ENCODE data around the gene LGALS9.

LGALS9 gene

DNA sequence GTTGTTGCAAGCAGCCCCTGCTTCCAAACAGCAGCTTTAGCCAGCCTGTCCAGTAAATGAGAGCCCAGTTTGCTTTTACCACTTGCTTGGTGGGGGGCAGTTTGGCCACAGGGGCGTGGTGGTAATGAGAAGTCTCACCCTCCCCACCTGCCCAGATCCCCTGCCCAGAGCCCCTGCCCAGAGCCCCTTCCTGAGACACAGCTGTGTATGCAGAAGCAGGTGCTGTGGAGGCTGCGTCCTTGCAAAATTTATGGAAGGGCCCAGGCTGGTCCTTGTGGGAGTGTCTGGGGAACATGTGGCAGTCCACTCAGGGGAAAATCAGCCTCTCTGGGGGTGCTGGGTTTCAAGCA, 27.6 kb upstream of the LGALS9 start:
- DNase-seq (ENCODE audit: low read depth, low spot score): no peak

DNA sequence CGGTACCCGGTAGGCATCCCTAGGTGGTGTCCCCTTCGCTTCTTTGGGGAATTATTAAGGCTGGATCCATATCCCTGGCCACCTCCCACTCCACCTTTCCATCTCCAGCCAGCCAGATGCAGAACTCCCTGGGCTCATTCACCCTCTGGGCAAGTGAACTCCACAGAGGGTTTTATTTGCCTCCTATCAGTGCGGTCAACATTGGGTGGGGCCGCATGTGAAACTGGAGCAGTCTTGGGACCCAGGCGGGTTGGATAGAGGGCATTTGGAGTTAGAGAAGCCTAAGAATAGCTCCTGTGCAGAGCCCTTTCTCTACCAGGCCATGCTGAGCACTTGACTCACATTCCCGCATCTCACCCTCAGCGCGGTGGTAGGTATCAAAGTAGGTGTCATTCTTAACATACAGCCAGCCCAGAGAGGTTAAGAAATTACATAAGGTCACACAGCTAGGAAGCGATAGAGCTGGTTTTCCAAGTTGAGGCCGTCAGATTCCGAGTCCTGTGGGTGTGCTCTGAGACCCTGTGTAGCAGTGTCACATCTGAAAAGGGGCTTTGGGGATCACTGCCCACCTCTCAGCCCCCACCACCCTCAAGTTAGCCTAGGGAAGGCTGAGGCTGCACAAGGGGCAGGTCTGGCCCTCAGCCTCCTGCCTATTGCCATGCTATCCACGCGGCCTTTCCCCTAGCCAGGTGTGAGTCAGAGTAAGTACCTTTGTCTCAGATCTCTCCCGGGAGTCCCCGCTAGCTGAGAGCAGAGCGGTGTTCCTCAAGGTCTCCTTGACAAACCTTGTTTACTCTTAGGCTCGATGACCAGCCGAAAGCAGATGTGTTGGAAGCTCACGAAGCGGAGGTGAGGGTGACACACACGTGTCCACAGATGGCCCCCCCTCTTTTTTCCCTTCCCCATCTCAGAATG, 26.9 kb upstream of the LGALS9 start:
- no peak for DNase-seq (ENCODE audit: low read depth, low spot score)

DNA sequence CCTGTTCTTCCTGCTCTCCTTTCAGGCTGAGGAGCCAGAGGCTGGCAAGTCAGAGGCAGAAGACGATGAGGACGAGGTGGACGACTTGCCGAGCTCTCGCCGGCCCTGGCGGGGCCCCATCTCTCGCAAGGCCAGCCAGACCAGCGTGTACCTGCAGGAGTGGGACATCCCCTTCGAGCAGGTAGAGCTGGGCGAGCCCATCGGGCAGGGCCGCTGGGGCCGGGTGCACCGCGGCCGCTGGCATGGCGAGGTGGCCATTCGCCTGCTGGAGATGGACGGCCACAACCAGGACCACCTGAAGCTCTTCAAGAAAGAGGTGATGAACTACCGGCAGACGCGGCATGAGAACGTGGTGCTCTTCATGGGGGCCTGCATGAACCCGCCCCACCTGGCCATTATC, 25.6 kb upstream of the LGALS9 start:
- DNase-seq (ENCODE audit: low read depth, low spot score): no peak

DNA sequence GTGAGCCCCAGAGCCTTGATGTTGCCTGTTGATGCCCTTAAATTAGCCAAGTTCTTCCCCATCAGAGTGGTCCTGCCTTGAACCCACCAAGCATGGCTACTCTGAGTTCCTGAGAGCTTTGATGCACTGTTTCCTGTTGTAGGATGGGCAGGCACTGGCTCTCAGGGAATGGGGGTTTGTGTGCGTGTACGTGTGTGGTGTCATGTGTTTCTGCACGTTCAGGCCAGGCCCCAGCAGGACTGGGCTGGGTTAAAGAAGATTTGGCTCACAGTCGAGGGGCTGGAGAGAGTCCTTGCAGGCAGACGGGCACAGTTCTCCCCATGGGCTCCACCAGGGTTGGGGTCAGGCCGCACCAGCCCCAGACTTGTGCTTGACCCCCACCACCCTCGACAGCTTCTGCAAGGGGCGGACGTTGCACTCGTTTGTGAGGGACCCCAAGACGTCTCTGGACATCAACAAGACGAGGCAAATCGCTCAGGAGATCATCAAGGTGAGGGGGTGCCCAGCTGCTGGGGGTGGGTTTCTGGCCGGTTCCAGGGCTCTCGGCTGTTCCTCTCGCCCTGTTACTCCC, 23.4 kb upstream of the LGALS9 start:
- DNase-seq (ENCODE audit: low read depth, low spot score): no peak

DNA sequence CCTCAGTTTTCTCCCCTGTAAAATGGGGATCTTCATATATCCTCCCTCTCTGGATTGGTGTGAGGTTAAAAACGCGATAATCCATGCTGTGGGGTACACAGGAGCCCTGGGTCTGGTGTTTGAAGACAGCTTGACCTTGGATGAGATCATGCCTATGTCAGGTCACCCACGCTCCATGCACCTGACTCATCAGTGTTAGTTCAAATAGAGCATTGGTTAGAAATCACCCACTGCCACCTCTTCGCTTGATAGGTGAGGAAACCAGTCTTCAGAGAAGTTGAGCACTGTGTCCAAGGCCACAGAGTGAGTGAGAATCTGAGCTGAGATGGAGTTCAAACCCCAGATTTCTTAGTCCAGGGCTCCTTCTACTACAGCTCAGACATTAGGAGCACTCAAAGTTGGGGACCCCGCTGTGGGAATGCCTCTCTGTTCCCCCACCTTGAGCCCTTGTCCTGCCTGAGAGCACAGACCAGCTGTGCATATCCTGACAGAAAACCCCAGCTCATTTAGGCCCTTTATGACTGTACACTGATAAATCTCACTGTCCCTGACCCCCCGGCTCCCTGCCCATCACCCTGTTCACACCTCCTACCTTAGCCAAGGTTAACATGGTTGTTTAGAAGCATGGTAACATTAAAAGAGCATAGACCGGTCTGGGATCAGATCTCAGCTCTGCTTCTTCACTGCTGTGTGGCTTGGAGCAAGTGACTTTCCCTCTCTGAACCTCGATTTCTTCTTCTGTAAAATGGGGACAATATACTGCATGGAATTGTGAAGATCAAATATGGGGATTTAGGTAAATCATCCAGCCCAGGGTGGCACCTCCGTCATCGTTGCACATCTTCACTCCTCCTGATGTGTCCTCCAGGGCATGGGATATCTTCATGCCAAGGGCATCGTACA, 22.4 kb upstream of the LGALS9 start:
- DNase-seq (ENCODE audit: low read depth, low spot score): no peak

DNA sequence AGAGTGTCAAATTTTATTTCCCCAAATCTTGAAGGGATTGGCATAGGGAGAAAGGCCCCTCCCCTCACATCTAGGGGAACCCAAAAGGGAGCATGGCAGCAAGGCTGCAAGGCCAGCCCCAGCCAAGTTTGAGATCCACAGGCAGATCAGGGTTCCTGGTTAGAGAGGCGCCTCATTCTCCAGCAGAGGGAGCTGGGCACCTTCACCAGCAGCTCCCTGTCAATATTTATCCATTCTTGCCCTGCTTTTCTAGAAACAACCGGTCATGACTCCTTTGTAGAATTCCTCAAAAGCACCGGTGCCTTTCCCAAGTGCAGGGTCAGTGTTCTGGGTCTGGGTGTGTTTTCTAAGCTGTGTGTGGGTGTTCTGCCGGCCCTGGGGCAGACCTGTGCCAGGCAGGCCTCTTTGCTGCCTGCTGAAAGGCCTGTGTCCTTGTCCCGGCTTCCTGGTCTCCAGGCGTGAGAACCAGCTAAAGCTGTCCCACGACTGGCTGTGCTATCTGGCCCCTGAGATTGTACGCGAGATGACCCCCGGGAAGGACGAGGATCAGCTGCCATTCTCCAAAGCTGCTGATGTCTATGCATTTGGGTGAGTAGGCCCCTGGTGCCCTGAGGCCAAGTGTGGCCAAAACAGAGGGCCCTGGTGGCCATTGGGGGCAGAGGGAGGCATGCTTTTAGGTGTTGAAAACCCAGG, 21.2 kb upstream of the LGALS9 start:
- DNase-seq (ENCODE audit: low read depth, low spot score): no peak

DNA sequence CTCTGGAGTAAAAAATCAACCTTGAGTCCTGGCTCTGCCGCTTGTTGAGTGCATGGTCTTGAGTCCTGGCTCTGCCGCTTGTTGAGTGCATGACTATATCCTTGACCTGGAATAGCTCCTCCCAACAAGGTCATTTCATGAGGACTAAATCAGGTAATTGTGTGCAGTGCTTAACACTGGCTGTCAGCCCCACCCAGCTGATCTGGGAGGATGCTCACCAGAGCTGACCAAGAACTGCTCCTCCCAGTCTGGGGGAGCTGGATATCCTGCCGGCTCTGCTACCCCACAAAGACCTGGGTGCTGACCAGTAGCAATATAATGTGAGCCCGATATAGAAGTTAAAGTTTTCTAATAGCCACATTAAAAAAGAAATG, 20.7 kb upstream of the LGALS9 start:
- DNase-seq (ENCODE audit: low read depth, low spot score): no peak

DNA sequence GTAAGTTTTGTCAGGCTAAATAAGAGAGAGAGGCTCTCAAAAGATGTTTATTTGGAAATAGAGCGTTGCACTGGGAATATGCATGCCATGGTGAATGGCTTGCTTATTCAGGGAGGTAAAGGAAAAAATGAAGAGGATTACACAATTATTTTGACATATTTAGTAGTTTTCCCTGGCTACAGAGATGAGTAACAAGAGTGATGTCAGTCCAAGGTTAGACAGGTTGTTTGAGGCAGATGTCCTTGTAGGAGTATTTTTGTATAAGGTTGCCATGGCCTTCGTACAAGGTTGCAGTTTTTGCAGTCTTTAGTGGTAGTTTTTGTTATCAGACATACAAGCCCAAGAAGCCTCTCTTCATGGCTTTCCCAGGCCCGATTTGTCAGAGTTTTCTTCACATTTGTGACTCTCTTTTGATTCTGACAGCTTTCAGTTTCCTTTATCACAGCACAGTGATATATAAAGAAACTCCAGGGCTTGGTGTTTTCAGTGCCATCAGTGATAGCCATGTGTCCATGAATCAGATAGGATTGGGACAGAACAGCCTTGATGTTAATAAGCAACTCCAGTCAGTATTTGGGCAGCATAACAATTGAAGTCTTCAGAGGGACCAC, 18.7 kb upstream of the LGALS9 start:
- no peak for DNase-seq (ENCODE audit: low read depth, low spot score)

DNA sequence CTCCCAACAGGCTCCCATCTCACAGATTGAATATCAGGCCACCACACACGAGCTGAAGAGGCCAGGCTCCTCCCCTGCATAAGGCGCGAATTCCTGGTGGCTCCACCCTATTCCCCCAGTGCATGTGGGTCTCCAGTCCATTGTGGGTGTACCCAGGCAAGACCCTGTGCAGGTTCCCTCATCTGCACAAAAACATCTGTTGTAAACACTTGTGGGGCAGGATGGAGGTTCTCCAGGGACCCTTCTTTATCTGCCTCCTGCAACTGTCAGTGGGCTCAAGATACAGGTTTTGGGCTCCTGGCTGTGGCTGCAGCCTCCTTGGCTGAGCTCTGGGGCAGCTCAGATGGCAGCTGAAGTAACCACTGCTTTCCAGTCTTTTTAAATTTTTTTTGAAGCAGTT, 17.6 kb upstream of the LGALS9 start:
- no peak for DNase-seq (ENCODE audit: low read depth, low spot score)

DNA sequence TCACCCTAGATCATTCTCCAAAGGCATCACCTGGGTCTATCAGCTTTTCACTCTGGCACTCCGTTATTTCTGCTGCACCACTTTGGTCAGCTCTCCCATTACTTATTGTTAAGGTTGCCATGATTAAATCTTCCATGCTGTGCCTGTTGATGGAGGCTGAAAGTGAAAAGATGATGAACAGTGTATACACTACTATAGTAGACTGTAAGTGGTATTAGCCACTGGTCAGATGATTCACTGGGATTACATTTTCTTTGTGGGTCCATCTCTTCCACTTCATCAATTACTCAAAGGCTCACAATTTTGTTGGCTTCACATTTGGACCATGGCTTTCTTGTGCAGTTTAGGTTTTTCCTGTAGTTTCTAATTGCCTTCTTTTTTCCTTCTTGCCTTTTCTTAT, 15.9 kb upstream of the LGALS9 start:
- DNase-seq (ENCODE audit: low read depth, low spot score): no peak

DNA sequence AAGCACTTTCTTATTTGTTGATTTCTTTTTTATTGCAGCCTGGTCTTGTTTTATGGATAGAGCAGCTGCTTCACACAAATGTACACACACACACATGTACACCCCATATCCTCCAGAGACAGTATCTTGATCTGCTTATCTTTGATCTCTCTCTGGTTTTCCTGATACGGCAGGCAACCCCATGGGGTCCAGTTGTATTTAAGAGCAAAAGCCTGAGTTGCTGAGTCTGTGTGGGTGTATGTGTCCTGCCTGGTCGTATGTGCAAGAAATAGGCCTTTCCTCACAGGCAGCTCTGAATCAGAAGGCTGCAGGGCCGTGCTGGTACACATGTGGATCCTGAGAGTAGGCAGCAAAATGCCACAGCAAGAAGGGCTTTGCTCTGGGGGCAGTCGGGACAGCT, 14.6 kb upstream of the LGALS9 start:
- no peak for DNase-seq (ENCODE audit: low read depth, low spot score)

DNA sequence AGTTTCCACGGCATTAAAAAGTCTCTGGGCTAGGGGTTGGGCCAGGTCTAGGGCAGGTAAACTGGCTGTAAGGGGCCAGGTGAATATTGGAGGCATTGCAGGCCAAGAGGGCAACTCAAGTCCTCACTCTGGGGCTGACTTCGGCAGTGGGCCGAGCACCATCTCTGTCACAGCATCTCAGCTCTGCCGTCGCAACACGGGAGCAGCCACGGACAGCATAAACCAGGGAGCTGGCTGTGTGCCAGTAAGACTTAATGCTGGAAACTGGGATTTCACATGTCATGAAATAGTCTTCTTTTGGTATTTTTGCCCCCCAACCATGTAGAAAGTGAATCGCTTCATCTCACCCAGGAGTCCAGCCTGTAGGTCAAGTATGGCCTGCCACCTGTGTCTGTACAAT, 12.6 kb upstream of the LGALS9 start:
- no peak for DNase-seq (ENCODE audit: low read depth, low spot score)

DNA sequence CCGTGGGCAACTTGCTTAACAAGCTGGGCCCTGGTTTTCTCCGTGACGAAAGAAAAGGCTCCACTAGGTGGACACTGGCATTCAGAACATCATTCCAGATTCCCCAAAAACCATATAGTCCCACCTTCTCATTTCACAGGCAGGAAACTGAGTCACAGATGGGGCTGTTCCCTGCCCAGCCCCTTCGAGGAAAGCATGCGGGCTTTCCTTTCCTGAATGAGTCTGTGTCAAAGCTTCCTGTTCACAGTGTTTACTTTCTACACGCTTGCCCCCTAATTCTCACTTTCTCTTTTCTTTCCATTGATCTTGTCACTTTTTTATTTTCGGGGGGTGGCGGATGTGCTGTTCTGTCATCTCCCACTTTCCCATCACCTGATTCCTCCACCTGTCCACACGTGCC, 10.3 kb upstream of the LGALS9 start:
- no peak for DNase-seq (ENCODE audit: low read depth, low spot score)

DNA sequence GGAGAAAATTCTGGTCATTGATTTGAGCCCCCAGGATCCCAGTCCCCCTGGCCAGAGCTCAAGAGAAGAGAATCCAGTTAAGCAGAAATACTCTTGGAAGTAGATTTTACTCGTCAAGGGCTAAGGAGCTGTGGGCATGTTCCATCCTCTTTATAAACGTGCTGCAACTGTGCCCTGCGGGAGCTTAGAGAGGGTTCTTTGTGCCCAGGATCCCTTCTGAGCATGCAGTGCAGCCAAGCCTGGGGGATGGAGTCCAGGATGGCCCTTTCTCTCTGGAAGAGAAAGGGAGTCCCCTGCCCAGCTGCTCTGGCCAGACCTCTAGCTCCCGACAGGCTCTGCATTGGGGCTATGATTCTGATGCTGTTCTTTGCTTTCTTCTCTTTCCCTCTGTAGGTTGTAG, 9.5 kb upstream of the LGALS9 start:
- no peak for DNase-seq (ENCODE audit: low read depth, low spot score)

DNA sequence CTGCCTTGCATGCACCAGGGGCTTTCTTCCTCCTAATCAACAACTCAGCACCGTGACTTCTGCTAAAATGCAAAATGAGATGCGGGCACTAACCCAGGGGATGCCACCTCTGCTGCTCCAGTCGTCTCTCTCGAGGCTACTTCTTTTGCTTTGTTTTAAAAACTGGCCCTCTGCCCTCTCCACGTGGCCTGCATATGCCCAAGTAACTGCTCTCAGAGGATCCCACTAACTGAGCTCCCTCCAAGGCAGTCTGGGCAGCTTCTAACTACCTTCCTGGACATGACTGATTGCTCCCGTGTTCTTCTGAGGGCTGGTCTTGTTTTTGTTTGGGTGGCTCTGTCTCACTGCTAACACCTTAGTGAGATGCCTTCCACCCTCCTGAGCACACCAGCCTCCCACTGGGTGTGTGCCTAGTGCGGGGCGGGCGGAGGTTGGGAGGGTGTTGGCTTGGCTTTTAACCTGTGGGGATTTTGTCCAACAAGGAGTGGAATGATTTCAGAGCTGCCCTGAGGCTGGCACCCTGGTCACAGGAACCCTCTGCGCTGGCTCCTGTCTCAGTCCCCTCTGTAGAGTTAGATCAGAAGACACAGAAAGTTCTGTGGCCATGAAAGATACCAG, 8.9 kb upstream of the LGALS9 start:
- no peak for DNase-seq (ENCODE audit: low read depth, low spot score)

DNA sequence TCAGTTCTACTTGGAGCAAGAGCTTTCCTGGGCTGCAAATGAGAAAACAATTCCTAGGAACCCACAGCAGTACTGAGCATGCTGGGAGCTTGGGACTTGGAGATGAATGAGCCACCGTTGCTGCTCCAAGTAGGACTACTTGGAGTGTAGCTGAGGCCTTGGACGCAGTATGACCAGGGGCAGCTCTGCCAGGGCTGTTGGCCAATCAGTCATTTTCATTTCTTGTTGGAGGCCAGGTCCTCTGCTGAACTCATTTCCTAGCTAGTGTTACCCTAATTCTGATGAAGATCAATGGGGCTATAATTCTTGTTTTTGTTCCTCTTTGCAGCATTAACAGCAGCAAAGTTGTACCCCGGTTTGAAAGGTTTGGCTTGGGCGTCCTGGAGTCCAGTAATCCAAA, 8.0 kb upstream of the LGALS9 start:
- no peak for DNase-seq (ENCODE audit: low read depth, low spot score)

DNA sequence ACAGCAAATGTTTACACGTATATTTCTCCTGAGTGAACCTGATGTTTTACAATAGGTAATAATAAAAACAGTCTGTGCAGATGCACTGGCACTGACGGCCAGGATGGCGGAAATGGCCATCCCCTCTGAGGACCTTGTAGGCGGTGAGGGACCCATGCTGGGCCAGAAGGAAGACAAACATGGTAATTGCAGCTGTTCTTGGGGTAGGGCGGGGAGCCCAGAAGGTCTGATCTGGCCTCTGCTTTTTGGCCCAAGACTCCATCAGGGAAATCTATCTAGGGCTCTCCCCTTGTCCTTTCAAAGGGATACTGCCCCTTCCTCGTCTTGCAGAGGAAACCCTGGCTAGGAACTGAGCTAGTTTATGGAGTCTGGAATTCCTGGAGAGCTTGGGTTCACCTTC, 7.4 kb upstream of the LGALS9 start:
- no peak for DNase-seq (ENCODE audit: low read depth, low spot score)

DNA sequence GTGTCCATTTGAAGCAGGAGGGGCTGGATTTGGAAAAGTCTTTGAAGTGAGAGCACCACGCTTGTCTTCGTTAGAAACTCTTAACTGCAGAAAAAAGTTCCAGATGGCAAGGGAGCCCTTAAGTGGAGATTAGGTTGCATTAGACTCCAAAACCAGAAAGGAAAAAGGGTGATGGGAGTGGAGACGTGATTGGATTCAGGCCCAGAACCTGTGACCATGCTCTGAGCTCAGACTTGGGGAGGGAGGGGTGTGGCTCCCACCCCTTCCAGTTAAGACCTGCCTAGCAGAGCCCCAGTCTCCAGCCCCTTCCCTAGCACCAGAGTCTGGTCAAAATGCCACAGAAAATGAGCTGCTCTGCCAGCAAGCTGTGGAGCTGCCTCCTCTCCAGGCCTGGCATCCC, 6.4 kb upstream of the LGALS9 start:
- DNase-seq (ENCODE audit: low read depth, low spot score): no peak

DNA sequence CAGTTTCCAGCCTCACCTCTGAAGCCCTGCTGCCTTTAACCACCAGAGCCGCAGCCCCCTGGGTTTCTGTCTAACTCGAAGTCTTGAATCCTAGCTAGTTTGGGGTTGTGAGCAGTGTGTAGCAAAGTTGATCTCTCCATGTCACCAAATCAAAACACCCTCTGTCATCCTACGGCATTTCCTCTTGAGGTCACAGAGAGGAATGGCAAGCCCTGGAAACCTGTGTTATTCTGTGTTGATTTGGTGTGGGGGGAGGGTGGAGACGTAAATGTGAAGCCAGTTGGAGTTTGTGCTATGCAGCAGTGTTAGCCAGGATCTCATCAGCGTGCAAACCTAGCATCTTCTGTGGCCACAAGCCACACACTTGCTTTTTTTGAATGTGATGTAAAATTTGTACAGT, 5.1 kb upstream of the LGALS9 start:
- DNase-seq (ENCODE audit: low read depth, low spot score): no peak

DNA sequence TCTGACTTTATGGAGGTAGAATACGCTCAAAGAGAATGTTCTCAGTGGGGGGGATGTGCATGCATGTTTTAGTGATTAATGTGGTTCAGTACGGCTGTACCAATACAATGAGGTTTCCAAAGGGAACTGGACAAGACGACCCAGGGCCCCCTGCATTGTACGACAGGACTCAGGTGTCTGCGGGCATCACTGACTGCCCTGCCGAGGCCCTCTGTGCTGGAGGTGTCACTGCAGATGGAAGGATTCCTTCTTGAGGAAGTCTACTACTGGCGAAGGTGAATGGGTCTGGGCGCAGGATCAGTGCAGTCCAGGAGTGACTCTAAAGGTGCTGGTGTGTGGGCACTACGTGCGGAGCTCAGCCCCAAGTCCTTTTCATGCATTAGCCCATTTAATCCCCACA, 3.5 kb upstream of the LGALS9 start:
- DNase-seq (ENCODE audit: low read depth, low spot score): no peak

DNA sequence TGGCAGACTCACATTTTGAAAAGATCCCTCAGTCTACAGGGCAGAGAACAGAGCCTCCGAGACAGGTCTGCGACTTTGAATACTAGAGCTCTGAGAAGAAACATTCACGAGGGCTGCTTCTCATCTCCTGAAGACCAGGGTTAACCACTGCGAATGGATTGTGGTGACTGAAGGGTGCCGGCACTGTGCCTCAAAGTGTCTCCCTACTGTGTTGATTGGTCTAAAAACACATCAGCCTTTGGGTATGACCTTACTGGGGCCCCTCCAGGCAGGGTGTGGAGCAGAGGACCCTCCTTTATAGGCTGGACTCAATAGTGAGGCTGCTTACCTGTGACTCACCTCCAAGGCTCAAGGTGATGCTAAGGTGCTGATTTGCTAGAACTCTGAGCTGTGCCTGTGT, 2.6 kb upstream of the LGALS9 start:
- no peak for DNase-seq (ENCODE audit: low read depth, low spot score)

All from activated CD4-positive, CD25-positive, alpha-beta regulatory T cell treated with anti-CD3 and anti-CD28 coated beads, Interleukin-2, amount 50 U/mL, for 16 hours (primary cell).